Aorta (tissue), 5 donors: ENCODE data around the gene CGB7. TPM values are rescaled to one million over a fixed set of nuclear protein-coding genes. Genes with fewer than 3 reads are reported as not detected.
A peak's percentile ranks its signal among the peaks of the same experiment; 100 is the strongest.

Experiments used
- ATAC-seq: fragments of 200-7000 bp; cut with Tn5 transposase; one replicate; pipeline ENCODE4 v1.9.1; 2022; ENCODE audit warnings: moderate library complexity; ENCODE audit not compliant: low FRiP score
- DNase-seq, 2 donors: peaks; one replicate each; pipeline ENCODE4 v3.0.0-alpha.2; 2020
- H3K27ac ChIP-seq, 2 donors: one replicate each; pipeline ENCODE4 v1.5.1; 2013; ENCODE audit warnings: low read length in 2 of 2, mild to moderate bottlenecking in 2 of 2, moderate library complexity in 2 of 2, control low read depth in 1 of 2, inconsistent platforms in 1 of 2, low read depth in 1 of 2
- H3K27me3 ChIP-seq, 2 donors: one replicate each; pipeline ENCODE4 v1.6.1; 2013; ENCODE audit warnings: control low read depth in 1 of 2, low read length in 1 of 2, mild to moderate bottlenecking in 1 of 2, moderate library complexity in 1 of 2; ENCODE audit not compliant: insufficient read depth in 2 of 2, control insufficient read depth in 1 of 2
- H3K36me3 ChIP-seq, 2 donors: one replicate each; pipeline ENCODE4 v1.6.1; 2013; ENCODE audit warnings: control low read depth in 1 of 2, low read length in 1 of 2, mild to moderate bottlenecking in 1 of 2; ENCODE audit not compliant: insufficient read depth in 2 of 2, control insufficient read depth in 1 of 2
- H3K4me1 ChIP-seq, 2 donors: one replicate each; pipeline ENCODE4 v1.6.1; 2013; ENCODE audit warnings: low read length in 2 of 2, control low read depth in 1 of 2, mild to moderate bottlenecking in 1 of 2, moderate library complexity in 1 of 2; ENCODE audit not compliant: insufficient read depth in 2 of 2, control insufficient read depth in 1 of 2
- H3K4me3 ChIP-seq, 2 donors: one replicate each; pipeline ENCODE4 v1.5.1; 2013; ENCODE audit warnings: low read length in 2 of 2, control low read depth in 1 of 2, mild to moderate bottlenecking in 1 of 2
- H3K9me3 ChIP-seq: one replicate; pipeline ENCODE4 v1.6.1; 2013; ENCODE audit warnings: mild to moderate bottlenecking, low read length; ENCODE audit not compliant: control insufficient read depth
- WGBS, 2 donors: extraction: QIAGEN DNeasy Blood & Tissue Kit; methylation state at CpG; one replicate each; pipeline ENCODE4 v1.1.7; 2013; 5-methylcytosine and 5-hydroxymethylcytosine counted together
- intact Hi-C, 2 donors: fragments of 100-400 bp; cut with DNase I; formaldehyde crosslinking; loops; one replicate each; pipeline versions ENCODE4 v1.14.2 to v1.15.0; 2022
- long read RNA-seq, 2 donors: library from polyadenylated mRNA; unstranded; transcript quantifications; one replicate each; pipeline ENCODE4 v2.0.0, GENCODE V29; 2020 to 2021
- polyA plus RNA-seq, 2 donors: library from polyadenylated mRNA; stranded (reverse); fragments of 200-250 nt; gene quantifications; one replicate each; pipeline ENCODE4 v1.2.3, GENCODE V29; 2013
- total RNA-seq, 2 donors: library from RNA; stranded (reverse); fragmentation: NEBNext Ultra II Directional; extraction: Animal tissue kit (Norgen Biotek cat#: 25700); gene quantifications; one replicate each; pipeline ENCODE4 v1.2.1, GENCODE V29; 2021
- donor health status: healthy with polysubstance abuse.
- donor health status: Bipolar disorder and iron deficiency.
- donor health status: DM: no; HTN: no; CAD: no.
- donor health status: DM: no; HTN: no; CAD: no.
- donor health status: DM: yes; HTN: yes; CAD: no.

The CGB7 gene
- not detected for total RNA-seq
- polyA plus RNA-seq = not detected
- long read RNA-seq, donor 1, partial matches to known transcripts = 1 of 2 reads
- long read RNA-seq, donor 1, other reads (novel, unspliced or antisense) = 1 of 2 reads
- long read RNA-seq, donor 2 = 0 reads

GRCh38 chr19:49057636-49058234, at the start of gene CGB7:
CGB7 (minus strand) TSS chr19:49057749; CDS start chr19:49055375, 2,374 bp downstream.
- intact Hi-C loops = no loop called here
- peak; percentile 82 to 92 for DNase-seq
- peak; percentile 71 for ATAC-seq
- H3K9me3 ChIP-seq = no peaks in the 10 kb centered on the region
- no peak within 1 kb of the TSS for H3K27ac ChIP-seq
- peak within 1 kb of the TSS in 1 of 2 donors; percentile 30 for H3K4me3 ChIP-seq
- no peaks in the 10 kb centered on the region for H3K36me3 ChIP-seq
- H3K4me1 ChIP-seq = no peaks in the 10 kb centered on the region
- H3K27me3 ChIP-seq = no peaks in the 10 kb centered on the region
- 1 to 3% methylated on average over 34 to 38 of the region's 38 CpGs for WGBS, 2 donors

- Histone ChIP-seq H3K27me3 (no peaks in the 10 kb centered on the region), H3K9me3 (no peaks in the 10 kb centered on the region), H3K4me3 (no peak overlapping the region), H3K4me1 (no peaks in the 10 kb centered on the region), H3K27ac (no peak overlapping the region), H3K36me3 (peaks cover 0 to 3% of the 10 kb centered on the region in 2 donors)
- DNase-seq (no peak), ATAC-seq (no peak)
- intact Hi-C loops = loop anchor here in 1 of 2 donors (5.0 kb wide), 1 partner anchor 41 kb away; no protein-coding TSS in a partner anchor
- 56 to 60% methylated on average over 12 of the region's 12 CpGs for WGBS, 2 donors
Observed at GRCh38 chr19:49106648-49107135, 49.1 kb upstream of the CGB7 start.

DNA sequence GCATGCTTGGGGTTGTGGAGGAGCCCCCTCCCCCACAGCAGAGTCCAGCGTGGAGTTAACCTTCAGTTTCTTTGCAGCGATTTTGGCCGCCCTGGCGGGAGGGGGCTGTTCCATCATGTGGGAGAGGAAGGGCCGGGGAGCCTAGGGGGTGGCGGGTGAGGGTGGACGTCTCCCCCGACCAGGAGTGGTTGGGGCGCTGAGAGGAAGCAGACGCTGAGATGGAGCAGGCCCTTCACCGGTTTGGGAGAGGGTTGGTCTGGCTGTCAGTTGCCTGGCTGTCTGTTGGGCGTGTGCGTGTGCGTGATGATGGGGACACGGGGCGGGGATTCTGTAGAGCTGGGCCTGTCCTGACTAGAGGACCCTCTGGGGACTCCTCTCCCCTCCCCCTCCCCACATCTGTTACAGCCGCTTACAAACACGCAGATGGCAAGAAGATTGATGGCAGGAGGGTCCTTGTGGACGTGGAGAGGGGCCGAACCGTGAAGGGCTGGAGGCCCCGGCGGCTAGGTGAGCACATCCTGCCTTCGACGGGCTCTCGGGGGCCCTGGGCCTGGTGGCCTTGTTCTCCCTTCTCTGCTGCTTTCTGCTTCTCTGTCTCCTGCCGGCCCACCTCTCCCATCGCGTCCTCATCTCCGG, 46.8 kb upstream of the CGB7 start:
- DNase-seq (no peak), ATAC-seq (no peak)
- Histone ChIP-seq H3K36me3 (peaks cover 0 to 7% of the 10 kb centered on the region in 2 donors), H3K9me3 (no peaks in the 10 kb centered on the region), H3K27me3 (no peaks in the 10 kb centered on the region), H3K4me3 (no peak overlapping the region), H3K4me1 (no peaks in the 10 kb centered on the region), H3K27ac (no peak overlapping the region)
- 65 to 68% methylated on average over 30 of the region's 30 CpGs for WGBS, 2 donors
- intact Hi-C loops = loop anchor here in 1 of 2 donors (5.0 kb wide), 1 partner anchor 98 kb away; no protein-coding TSS in a partner anchor

DNA sequence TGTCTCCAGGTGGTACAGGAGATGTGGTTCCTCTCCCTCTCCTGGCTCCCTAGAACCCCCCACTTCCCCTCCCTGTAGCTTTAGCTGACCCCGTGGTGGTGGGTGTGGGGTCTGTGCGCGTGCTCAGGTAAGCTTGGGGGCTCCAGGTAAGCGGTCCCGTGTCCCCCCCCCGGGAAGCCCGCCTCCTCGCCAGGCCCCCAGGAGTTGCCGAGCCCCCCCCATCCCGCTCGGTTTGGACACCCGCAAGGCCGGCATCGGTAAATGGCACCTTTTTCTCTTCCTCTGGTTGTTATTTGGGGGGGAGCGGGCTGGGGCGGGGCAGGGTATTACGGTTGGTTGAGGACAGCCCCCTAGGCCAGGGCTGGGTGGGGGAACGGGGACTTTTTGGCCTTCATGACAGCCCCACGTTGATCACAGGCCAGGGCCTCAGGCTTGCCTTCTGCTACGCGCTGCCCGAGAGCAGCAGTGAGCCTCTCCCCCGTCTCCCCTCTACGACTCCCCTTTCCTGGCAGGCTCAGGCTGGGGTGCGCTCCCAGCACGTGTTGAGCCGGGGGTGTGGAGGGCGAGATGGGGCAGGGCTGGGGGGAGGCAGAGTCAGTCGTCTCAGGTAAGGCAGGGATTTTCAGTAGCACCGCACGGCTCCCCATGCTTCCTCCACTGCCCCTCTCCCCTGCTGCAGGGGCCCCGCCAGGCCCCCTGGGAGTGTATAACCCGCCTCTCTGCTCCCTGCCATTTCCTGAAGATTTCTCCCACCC, 46.0 kb upstream of the CGB7 start:
- no peak overlapping the region for H3K4me3 ChIP-seq
- H3K36me3 ChIP-seq = peaks cover 0 to 10% of the 10 kb centered on the region in 2 donors
- H3K27me3 ChIP-seq = no peaks in the 10 kb centered on the region
- H3K4me1 ChIP-seq = no peaks in the 10 kb centered on the region
- DNase-seq (no peak), ATAC-seq (no peak)
- no peaks in the 10 kb centered on the region for H3K9me3 ChIP-seq
- no peak overlapping the region for H3K27ac ChIP-seq
- intact Hi-C loops = loop anchor here in 1 of 2 donors (5.0 kb wide), 1 partner anchor 99 kb away; no protein-coding TSS in a partner anchor
- 79 to 81% methylated on average over 29 to 33 of the region's 33 CpGs for WGBS, 2 donors

- H3K4me3 ChIP-seq = no peak overlapping the region
- H3K9me3 ChIP-seq = no peaks in the 10 kb centered on the region
- DNase-seq (no peak), ATAC-seq (no peak)
- intact Hi-C loops = loop anchor here in 1 of 2 donors (5.0 kb wide), 1 partner anchor 100 kb away; no protein-coding TSS in a partner anchor
- peaks cover 0 to 9% of the 10 kb centered on the region in 2 donors for H3K36me3 ChIP-seq
- no peaks in the 10 kb centered on the region for H3K27me3 ChIP-seq
- WGBS, 2 donors = 81 to 92% methylated on average over 12 of the region's 12 CpGs
- no peaks in the 10 kb centered on the region for H3K4me1 ChIP-seq
- no peak overlapping the region for H3K27ac ChIP-seq
Observed at GRCh38 chr19:49102303-49102702, 44.8 kb upstream of the CGB7 start.

- ATAC-seq = no peak
- WGBS, 2 donors = 84 to 90% methylated on average over 12 of the region's 12 CpGs
- no peaks in the 10 kb centered on the region for H3K4me1 ChIP-seq
- no peak overlapping the region for H3K4me3 ChIP-seq
- no peaks in the 10 kb centered on the region for H3K9me3 ChIP-seq
- no peaks in the 10 kb centered on the region for H3K27me3 ChIP-seq
- no peak for DNase-seq
- H3K27ac ChIP-seq = no peak overlapping the region
- intact Hi-C loops = loop anchor here in 1 of 2 donors (5.0 kb wide), 1 partner anchor 101 kb away; no protein-coding TSS in a partner anchor
- H3K36me3 ChIP-seq = peaks cover 0 to 9% of the 10 kb centered on the region in 2 donors
Observed at GRCh38 chr19:49101160-49101559, 43.6 kb upstream of the CGB7 start.

DNA sequence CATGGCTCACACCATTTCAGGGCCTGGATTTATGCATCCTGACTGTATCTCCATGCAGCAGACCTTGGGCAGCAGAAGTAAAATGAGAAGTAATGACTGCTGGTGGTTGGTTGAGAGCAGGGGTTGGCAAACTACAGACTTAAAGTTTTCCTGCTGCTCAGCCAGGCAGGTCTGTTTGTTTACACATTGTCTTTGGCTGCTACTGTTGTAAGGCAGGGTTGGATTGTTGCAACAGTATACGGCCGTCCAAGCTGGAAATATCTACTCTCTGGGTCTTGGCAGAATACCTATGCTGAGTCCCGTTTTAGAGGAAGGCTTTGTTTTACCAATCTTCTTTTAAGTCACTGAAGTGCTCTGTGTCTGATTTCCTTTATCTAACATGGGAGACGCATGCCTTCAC, 41.2 kb upstream of the CGB7 start:
- peaks cover 0 to 9% of the 10 kb centered on the region in 2 donors for H3K36me3 ChIP-seq

More for the DNA sequence above, 41.2 kb upstream of the CGB7 start:
- 69 to 74% methylated on average over 4 of the region's 4 CpGs for WGBS, 2 donors
- no peak for ATAC-seq
- Histone ChIP-seq H3K27me3 (no peaks in the 10 kb centered on the region), H3K4me1 (no peaks in the 10 kb centered on the region), H3K4me3 (no peak overlapping the region), H3K27ac (no peak overlapping the region), H3K9me3 (no peaks in the 10 kb centered on the region)
- DNase-seq = no peak
- intact Hi-C loops = loop anchor here (5.0 to 10.0 kb wide), 2 partner anchors 46 to 109 kb away; no protein-coding TSS in a partner anchor
